Neural cell (in vitro differentiated cells): Measurements from ENCODE around the gene RFX8.
"Not testable (repeated sequence)": the region's sequence is repeated elsewhere in the genome, so short reads cannot be mapped to it uniquely, and the experiment has no call there.

ENCODE experiments used
- EP300 ChIP-seq: fragments of 450-650 bp; conservative IDR thresholded peaks from 2 replicates; pipeline ENCODE4 v1.6.1; 2014; ENCODE audit warnings: antibody characterized with exemption, mild to moderate bottlenecking, moderate library complexity; ENCODE audit not compliant: poor library complexity, severe bottlenecking
- EZH2 ChIP-seq: fragments of 200-600, 300-800 bp; shearing (Covaris generic), sonication (generic); IDR thresholded peaks from 2 replicates; pipeline ENCODE4 v1.6.1; 2014; ENCODE audit warnings: antibody characterized with exemption, low read length, borderline replicate concordance, mild to moderate bottlenecking; ENCODE audit not compliant: insufficient read depth, poor library complexity, severe bottlenecking
- MXI1 ChIP-seq: fragments of 450-650 bp; conservative IDR thresholded peaks from 2 replicates; pipeline ENCODE4 v1.6.1; 2014; ENCODE audit warnings: antibody characterized with exemption, mild to moderate bottlenecking; ENCODE audit not compliant: poor library complexity, severe bottlenecking
- POLR2AphosphoS5 ChIP-seq: IDR thresholded peaks from 2 replicates; pipeline ENCODE4 v1.6.1; 2012
- RAD21 ChIP-seq: fragments of 450-650 bp; conservative IDR thresholded peaks from 2 replicates; pipeline ENCODE4 v1.6.1; 2014; ENCODE audit warnings: antibody characterized with exemption, mild to moderate bottlenecking, moderate library complexity
- TF ChIP-seq, protein P1 (sequence below): fragments of 450-650 bp; IDR thresholded peaks from 2 replicates; pipeline ENCODE4 v1.5.1; 2014; ENCODE audit warnings: antibody characterized with exemption, mild to moderate bottlenecking, moderate library complexity; ENCODE audit not compliant: poor library complexity, severe bottlenecking
- TF ChIP-seq, protein P2 (sequence below): IDR thresholded peaks from 2 replicates; pipeline ENCODE4 v1.6.1; 2012; ENCODE audit warnings: borderline replicate concordance

DNA sequence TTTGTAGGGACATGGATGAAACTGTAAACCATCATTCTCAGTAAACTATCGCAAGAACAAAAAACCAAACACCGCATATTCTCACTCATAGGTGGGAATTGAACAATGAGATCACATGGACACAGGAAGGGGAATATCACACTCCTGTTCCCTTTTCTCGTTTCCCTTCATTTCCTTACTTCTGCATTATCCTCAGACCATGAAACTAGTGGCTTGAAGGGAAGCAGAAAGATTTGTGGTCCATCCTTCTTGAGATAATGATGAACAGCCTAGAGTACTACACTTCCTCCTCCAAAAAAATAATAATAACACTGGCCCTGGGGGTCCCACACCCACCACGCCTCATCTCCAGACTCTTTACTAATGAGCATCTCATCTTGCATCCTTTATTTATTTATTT, 30.4 kb upstream of the RFX8 start:
- TF ChIP-seq, protein P1, sequence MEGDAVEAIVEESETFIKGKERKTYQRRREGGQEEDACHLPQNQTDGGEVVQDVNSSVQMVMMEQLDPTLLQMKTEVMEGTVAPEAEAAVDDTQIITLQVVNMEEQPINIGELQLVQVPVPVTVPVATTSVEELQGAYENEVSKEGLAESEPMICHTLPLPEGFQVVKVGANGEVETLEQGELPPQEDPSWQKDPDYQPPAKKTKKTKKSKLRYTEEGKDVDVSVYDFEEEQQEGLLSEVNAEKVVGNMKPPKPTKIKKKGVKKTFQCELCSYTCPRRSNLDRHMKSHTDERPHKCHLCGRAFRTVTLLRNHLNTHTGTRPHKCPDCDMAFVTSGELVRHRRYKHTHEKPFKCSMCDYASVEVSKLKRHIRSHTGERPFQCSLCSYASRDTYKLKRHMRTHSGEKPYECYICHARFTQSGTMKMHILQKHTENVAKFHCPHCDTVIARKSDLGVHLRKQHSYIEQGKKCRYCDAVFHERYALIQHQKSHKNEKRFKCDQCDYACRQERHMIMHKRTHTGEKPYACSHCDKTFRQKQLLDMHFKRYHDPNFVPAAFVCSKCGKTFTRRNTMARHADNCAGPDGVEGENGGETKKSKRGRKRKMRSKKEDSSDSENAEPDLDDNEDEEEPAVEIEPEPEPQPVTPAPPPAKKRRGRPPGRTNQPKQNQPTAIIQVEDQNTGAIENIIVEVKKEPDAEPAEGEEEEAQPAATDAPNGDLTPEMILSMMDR, result not testable (repeated sequence)
- not testable (repeated sequence) for TF ChIP-seq EZH2, POLR2AphosphoS5, EP300, RAD21, MXI1
- TF ChIP-seq, protein P2, sequence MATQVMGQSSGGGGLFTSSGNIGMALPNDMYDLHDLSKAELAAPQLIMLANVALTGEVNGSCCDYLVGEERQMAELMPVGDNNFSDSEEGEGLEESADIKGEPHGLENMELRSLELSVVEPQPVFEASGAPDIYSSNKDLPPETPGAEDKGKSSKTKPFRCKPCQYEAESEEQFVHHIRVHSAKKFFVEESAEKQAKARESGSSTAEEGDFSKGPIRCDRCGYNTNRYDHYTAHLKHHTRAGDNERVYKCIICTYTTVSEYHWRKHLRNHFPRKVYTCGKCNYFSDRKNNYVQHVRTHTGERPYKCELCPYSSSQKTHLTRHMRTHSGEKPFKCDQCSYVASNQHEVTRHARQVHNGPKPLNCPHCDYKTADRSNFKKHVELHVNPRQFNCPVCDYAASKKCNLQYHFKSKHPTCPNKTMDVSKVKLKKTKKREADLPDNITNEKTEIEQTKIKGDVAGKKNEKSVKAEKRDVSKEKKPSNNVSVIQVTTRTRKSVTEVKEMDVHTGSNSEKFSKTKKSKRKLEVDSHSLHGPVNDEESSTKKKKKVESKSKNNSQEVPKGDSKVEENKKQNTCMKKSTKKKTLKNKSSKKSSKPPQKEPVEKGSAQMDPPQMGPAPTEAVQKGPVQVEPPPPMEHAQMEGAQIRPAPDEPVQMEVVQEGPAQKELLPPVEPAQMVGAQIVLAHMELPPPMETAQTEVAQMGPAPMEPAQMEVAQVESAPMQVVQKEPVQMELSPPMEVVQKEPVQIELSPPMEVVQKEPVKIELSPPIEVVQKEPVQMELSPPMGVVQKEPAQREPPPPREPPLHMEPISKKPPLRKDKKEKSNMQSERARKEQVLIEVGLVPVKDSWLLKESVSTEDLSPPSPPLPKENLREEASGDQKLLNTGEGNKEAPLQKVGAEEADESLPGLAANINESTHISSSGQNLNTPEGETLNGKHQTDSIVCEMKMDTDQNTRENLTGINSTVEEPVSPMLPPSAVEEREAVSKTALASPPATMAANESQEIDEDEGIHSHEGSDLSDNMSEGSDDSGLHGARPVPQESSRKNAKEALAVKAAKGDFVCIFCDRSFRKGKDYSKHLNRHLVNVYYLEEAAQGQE, result not testable (repeated sequence)
